HEK293 (cell line): Measurements from ENCODE around the gene CACNA1D.

Experiments used
- CTCF ChIP-seq: fragments of 450-650 bp; formaldehyde crosslinking; IDR thresholded peaks from 2 replicates; pipeline ENCODE4 v1.5.1; 2016; ENCODE audit warnings: missing biosample characterization, missing genetic modification characterization
- REPIN1 ChIP-seq: fragments of 450-650 bp; formaldehyde crosslinking; IDR thresholded peaks from 2 replicates; pipeline ENCODE4 v1.5.1; 2017; ENCODE audit warnings: missing biosample characterization, missing genetic modification characterization, low read depth
- ZNF629 ChIP-seq: fragments of 450-650 bp; formaldehyde crosslinking; IDR thresholded peaks from 2 replicates; pipeline ENCODE4 v1.5.1; 2017; ENCODE audit warnings: missing biosample characterization, missing genetic modification characterization
- TF ChIP-seq, protein P1 (sequence below): fragments of 450-650 bp; formaldehyde crosslinking; IDR thresholded peaks from 2 replicates; pipeline ENCODE4 v1.5.1; 2016; ENCODE audit warnings: missing biosample characterization, missing genetic modification characterization

- TF ChIP-seq ZNF629 (tag by site-specific recombination): no peak
- TF ChIP-seq, protein P1, sequence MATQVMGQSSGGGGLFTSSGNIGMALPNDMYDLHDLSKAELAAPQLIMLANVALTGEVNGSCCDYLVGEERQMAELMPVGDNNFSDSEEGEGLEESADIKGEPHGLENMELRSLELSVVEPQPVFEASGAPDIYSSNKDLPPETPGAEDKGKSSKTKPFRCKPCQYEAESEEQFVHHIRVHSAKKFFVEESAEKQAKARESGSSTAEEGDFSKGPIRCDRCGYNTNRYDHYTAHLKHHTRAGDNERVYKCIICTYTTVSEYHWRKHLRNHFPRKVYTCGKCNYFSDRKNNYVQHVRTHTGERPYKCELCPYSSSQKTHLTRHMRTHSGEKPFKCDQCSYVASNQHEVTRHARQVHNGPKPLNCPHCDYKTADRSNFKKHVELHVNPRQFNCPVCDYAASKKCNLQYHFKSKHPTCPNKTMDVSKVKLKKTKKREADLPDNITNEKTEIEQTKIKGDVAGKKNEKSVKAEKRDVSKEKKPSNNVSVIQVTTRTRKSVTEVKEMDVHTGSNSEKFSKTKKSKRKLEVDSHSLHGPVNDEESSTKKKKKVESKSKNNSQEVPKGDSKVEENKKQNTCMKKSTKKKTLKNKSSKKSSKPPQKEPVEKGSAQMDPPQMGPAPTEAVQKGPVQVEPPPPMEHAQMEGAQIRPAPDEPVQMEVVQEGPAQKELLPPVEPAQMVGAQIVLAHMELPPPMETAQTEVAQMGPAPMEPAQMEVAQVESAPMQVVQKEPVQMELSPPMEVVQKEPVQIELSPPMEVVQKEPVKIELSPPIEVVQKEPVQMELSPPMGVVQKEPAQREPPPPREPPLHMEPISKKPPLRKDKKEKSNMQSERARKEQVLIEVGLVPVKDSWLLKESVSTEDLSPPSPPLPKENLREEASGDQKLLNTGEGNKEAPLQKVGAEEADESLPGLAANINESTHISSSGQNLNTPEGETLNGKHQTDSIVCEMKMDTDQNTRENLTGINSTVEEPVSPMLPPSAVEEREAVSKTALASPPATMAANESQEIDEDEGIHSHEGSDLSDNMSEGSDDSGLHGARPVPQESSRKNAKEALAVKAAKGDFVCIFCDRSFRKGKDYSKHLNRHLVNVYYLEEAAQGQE (tag by site-specific recombination): no peak
- TF ChIP-seq CTCF (tag by site-specific recombination): no peak
- no peak for TF ChIP-seq REPIN1 (tag by site-specific recombination)
These were observed 55.7 kb downstream of the CACNA1D start for GRCh38 chr3:53550005-53550620.
